GM21619 (cell line): ENCODE measurements around the gene MOCS1.
"Not testable (repeated sequence)": the region's sequence is repeated elsewhere in the genome, so short reads cannot be mapped to it uniquely, and the experiment has no call there.

Experiments
- ATAC-seq: cut with Tn5 transposase; IDR thresholded peaks from one replicate; pipeline ENCODE4 v1.9.1; 2021; ENCODE audit not compliant: unreplicated experiment

MOCS1 gene

GRCh38 chr6:39934131-39934757 lies at the start of gene MOCS1:
Gene MOCS1 (minus strand): TSS chr6:39934462. CDS start chr6:39934417, 45 bp downstream.
- ATAC-seq = no peak

GRCh38 chr6:39984051-39984450 lies 49.8 kb upstream of the MOCS1 start:
- no peak for ATAC-seq

- no peak for ATAC-seq
Observed at GRCh38 chr6:39983193-39983592, 48.9 kb upstream of the MOCS1 start.

- no peak for ATAC-seq
Observed at GRCh38 chr6:39982720-39983119, 48.5 kb upstream of the MOCS1 start.

GRCh38 chr6:39980839-39981580 lies 46.7 kb upstream of the MOCS1 start:
- no peak for ATAC-seq

- ATAC-seq = no peak
Observed at GRCh38 chr6:39979461-39980328, 45.4 kb upstream of the MOCS1 start.

- ATAC-seq = no peak
Observed at GRCh38 chr6:39978240-39978639, 44.0 kb upstream of the MOCS1 start.

- no peak for ATAC-seq
Observed at GRCh38 chr6:39973661-39974060, 39.4 kb upstream of the MOCS1 start.

- ATAC-seq = not testable (repeated sequence)
Observed at GRCh38 chr6:39972717-39973116, 38.5 kb upstream of the MOCS1 start.

- ATAC-seq = not testable (repeated sequence)
Observed at GRCh38 chr6:39971131-39971530, 36.9 kb upstream of the MOCS1 start.

GRCh38 chr6:39965751-39966150 lies 31.5 kb upstream of the MOCS1 start:
- no peak for ATAC-seq

GRCh38 chr6:39964530-39964929 lies 30.3 kb upstream of the MOCS1 start:
- no peak for ATAC-seq

GRCh38 chr6:39964094-39964493 lies 29.8 kb upstream of the MOCS1 start:
- ATAC-seq = no peak

- ATAC-seq = no peak
Observed at GRCh38 chr6:39962831-39963230, 28.6 kb upstream of the MOCS1 start.

GRCh38 chr6:39961178-39961577 lies 26.9 kb upstream of the MOCS1 start:
- no peak for ATAC-seq

GRCh38 chr6:39958947-39959346 lies 24.7 kb upstream of the MOCS1 start:
- no peak for ATAC-seq

GRCh38 chr6:39956936-39957335 lies 22.7 kb upstream of the MOCS1 start:
- no peak for ATAC-seq

GRCh38 chr6:39953076-39953618 lies 18.9 kb upstream of the MOCS1 start:
- no peak for ATAC-seq

GRCh38 chr6:39952167-39952566 lies 17.9 kb upstream of the MOCS1 start:
- ATAC-seq = no peak

GRCh38 chr6:39951716-39952115 lies 17.5 kb upstream of the MOCS1 start:
- ATAC-seq = no peak

GRCh38 chr6:39951191-39951590 lies 16.9 kb upstream of the MOCS1 start:
- no peak for ATAC-seq
